Gastroesophageal sphincter (tissue), 4 donors: ENCODE results near the gene GABARAP. TPM values are rescaled to one million over a fixed set of nuclear protein-coding genes. Genes with fewer than 3 reads are reported as not detected.

Source experiments
- ATAC-seq: fragments of 150-250 bp; one replicate; pipeline ENCODE4 v1.9.1; 2016; ENCODE audit warnings: mild to moderate bottlenecking, moderate library complexity
- H3K27ac ChIP-seq, 4 donors: fragments of 200-600 bp; sonication (generic) in 3 of 4; 1 replicate in 3 of 4; 2 replicates in 1 of 4; pipeline ENCODE4 v1.5.1; 2016 to 2019
- H3K27me3 ChIP-seq: fragments of 200-600 bp; sonication (generic); one replicate; pipeline ENCODE4 v1.5.1; 2019
- H3K36me3 ChIP-seq, 2 donors: fragments of 200-600 bp; sonication (generic); one replicate each; pipeline ENCODE4 v1.5.1; 2019; ENCODE audit warnings: control low read depth in 1 of 2
- H3K4me1 ChIP-seq, 3 donors: fragments of 200-600 bp; sonication (generic); 1 replicate in 2 of 3; 2 replicates in 1 of 3; pipeline ENCODE4 v1.5.1; 2016 to 2019; ENCODE audit warnings: control low read depth in 2 of 3
- H3K4me3 ChIP-seq, 2 donors: fragments of 200-600 bp; sonication (generic); one replicate each; pipeline ENCODE4 v1.5.1; 2019; ENCODE audit warnings: mild to moderate bottlenecking in 1 of 2, moderate library complexity in 1 of 2
- H3K9me3 ChIP-seq, 3 donors: fragments of 200-600 bp; sonication (generic); one replicate each; pipeline ENCODE4 v1.5.1; 2017 to 2019; ENCODE audit warnings: control low read depth in 2 of 3
- EP300 ChIP-seq: sonication (generic); formaldehyde crosslinking; IDR thresholded peaks from one replicate; pipeline ENCODE4 v1.6.1; 2017; ENCODE audit warnings: antibody characterized with exemption, mild to moderate bottlenecking
- POLR2A ChIP-seq, 2 donors: fragments of 450-650 bp; IDR thresholded peaks; one replicate each; pipeline ENCODE4 v1.6.1; 2017; ENCODE audit warnings: antibody characterized with exemption in 2 of 2, mild to moderate bottlenecking in 2 of 2, moderate library complexity in 1 of 2
- POLR2AphosphoS5 ChIP-seq: sonication (generic); formaldehyde crosslinking; IDR thresholded peaks from one replicate; pipeline ENCODE4 v1.6.1; 2017; ENCODE audit warnings: antibody characterized with exemption
- WGBS, 2 donors: methylation state at CpG; one replicate each; pipeline ENCODE4 v1.1.5; 2018; ENCODE audit warnings: low coverage in 1 of 2; 5-methylcytosine and 5-hydroxymethylcytosine counted together
- total RNA-seq, 4 donors: library from RNA; depleted of rRNA; stranded (reverse); fragments of >200 nt; gene quantifications; one replicate each; pipeline ENCODE4 v1.1.0, GENCODE V29; 2016
- TF ChIP-seq, protein P1 (sequence below), 4 experiments: fragments of 200-600 bp in 2 of 4; fragments of 450-650 bp in 2 of 4; sonication (generic) in 1 of 4; IDR thresholded peaks; one replicate each; pipeline ENCODE4 v1.5.1; 2017 to 2019; ENCODE audit warnings: antibody characterized with exemption in 4 of 4, mild to moderate bottlenecking in 2 of 4, moderate library complexity in 2 of 4

Gene GABARAP
- total RNA-seq, 4 donors from 2014 or later = 289 to 437 (median 386) TPM

- ATAC-seq = peak; percentile 14
- Histone ChIP-seq H3K4me3 (peak overlapping the region; percentile 53 to 86), H3K27me3 (no peaks in the 10 kb centered on the region), H3K27ac (peak overlapping the region; percentile 81 to 98 (median 96)), H3K36me3 (peaks cover 0 to 37% of the 10 kb centered on the region in 2 donors), H3K4me1 (peaks cover 0 to 69% (median 24%) of the 10 kb centered on the region in 3 donors), H3K9me3 (no peaks in the 10 kb centered on the region)
- peak; percentile 80 for TF ChIP-seq POLR2AphosphoS5
- no peak for TF ChIP-seq EP300
- TF ChIP-seq, protein P1, sequence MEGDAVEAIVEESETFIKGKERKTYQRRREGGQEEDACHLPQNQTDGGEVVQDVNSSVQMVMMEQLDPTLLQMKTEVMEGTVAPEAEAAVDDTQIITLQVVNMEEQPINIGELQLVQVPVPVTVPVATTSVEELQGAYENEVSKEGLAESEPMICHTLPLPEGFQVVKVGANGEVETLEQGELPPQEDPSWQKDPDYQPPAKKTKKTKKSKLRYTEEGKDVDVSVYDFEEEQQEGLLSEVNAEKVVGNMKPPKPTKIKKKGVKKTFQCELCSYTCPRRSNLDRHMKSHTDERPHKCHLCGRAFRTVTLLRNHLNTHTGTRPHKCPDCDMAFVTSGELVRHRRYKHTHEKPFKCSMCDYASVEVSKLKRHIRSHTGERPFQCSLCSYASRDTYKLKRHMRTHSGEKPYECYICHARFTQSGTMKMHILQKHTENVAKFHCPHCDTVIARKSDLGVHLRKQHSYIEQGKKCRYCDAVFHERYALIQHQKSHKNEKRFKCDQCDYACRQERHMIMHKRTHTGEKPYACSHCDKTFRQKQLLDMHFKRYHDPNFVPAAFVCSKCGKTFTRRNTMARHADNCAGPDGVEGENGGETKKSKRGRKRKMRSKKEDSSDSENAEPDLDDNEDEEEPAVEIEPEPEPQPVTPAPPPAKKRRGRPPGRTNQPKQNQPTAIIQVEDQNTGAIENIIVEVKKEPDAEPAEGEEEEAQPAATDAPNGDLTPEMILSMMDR (IDR thresholded peaks at IDR 0.05) = no peak
- TF ChIP-seq POLR2A (IDR thresholded peaks at IDR 0.05) = peak in 1 of 2 donors; percentile 36
- WGBS, 2 donors = 3 to 5% methylated on average over 6 to 10 of the region's 43 CpGs
Observed at GRCh38 chr17:7281953-7282751, 39.9 kb upstream of the GABARAP start.

DNA sequence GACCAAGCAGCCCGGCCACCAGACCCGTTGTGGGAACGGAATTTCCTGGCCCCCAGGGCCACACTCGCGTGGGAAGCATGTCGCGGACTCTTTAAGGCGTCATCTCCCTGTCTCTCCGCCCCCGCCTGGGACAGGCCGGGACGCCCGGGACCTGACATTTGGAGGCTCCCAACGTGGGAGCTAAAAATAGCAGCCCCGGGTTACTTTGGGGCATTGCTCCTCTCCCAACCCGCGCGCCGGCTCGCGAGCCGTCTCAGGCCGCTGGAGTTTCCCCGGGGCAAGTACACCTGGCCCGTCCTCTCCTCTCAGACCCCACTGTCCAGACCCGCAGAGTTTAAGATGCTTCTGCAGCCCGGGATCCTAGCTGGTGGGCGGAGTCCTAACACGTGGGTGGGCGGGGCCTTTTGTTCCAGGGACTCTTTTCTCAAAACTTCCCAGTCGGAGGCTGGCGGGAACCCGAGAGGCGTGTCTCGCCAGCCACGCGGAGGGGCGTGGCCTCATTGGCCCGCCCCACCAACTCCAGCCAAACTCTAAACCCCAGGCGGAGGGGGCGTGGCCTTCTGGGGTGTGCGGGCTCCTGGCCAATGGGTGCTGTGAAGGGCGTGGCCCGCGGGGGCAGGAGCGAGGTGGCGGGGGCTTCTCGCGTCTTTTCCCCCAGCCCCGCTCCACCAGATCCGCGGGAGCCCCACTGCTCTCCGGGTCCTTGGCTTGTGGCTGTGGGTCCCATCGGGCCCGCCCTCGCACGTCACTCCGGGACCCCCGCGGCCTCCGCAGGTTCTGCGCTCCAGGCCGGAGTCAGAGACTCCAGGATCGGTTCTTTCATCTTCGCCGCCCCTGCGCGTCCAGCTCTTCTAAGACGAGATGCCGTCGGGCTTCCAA, 39.1 kb upstream of the GABARAP start, which contains the start of gene SLC2A4:
TSS of gene SLC2A4 (plus strand) at position 645 of the 879 bp plus-strand sequence. CDS start at position 862, 217 bp downstream.
- Histone ChIP-seq H3K27me3 (no peaks in the 10 kb centered on the region), H3K4me3 (peak within 1 kb of the TSS; percentile 53 to 86), H3K4me1 (peaks cover 0 to 61% (median 24%) of the 10 kb centered on the region in 3 donors), H3K36me3 (peaks cover 0 to 31% of the 10 kb centered on the region in 2 donors), H3K27ac (peak within 1 kb of the TSS; percentile 81 to 98 (median 96)), H3K9me3 (no peaks in the 10 kb centered on the region)
- TF ChIP-seq EP300 (no peak), POLR2AphosphoS5 (peak; percentile 84), POLR2A (IDR thresholded peaks at IDR 0.05) (peak; percentile 78 to 86)
- TF ChIP-seq, protein P1 (IDR thresholded peaks at IDR 0.05) = peak in 1 of 4 experiments; percentile 23
- ATAC-seq = peak; percentile 88
- WGBS, 2 donors = no CpG with 5 or more reads among the region's 71 CpGs

- H3K4me3 ChIP-seq = peak overlapping the region; percentile 22 to 86
- 0% methylated on average over 3 to 17 of the region's 29 CpGs for WGBS, 2 donors
- peaks cover 0 to 24% of the 10 kb centered on the region in 2 donors for H3K36me3 ChIP-seq
- H3K27ac ChIP-seq = peak overlapping the region; percentile 79 to 98 (median 96)
- H3K9me3 ChIP-seq = no peaks in the 10 kb centered on the region
- no peak for TF ChIP-seq EP300
- TF ChIP-seq, protein P1 (IDR thresholded peaks at IDR 0.05) = peak in 3 of 4 experiments; percentile 97 to 99 (median 98)
- TF ChIP-seq POLR2AphosphoS5 = peak; percentile 51
- no peak for TF ChIP-seq POLR2A (IDR thresholded peaks at IDR 0.05)
- peak; percentile 70 for ATAC-seq
- peaks cover 0 to 54% (median 24%) of the 10 kb centered on the region in 3 donors for H3K4me1 ChIP-seq
- no peaks in the 10 kb centered on the region for H3K27me3 ChIP-seq
Observed at GRCh38 chr17:7280519-7281073, 38.3 kb upstream of the GABARAP start.

- ATAC-seq = no peak
- 74 to 87% methylated on average over 8 of the region's 8 CpGs for WGBS, 2 donors
- Histone ChIP-seq H3K9me3 (no peaks in the 10 kb centered on the region), H3K27me3 (no peaks in the 10 kb centered on the region), H3K4me3 (no peak overlapping the region), H3K27ac (no peak overlapping the region), H3K4me1 (peaks cover 0 to 42% (median 17%) of the 10 kb centered on the region in 3 donors), H3K36me3 (peaks cover 0 to 12% of the 10 kb centered on the region in 2 donors)
- no peak for TF ChIP-seq POLR2A (IDR thresholded peaks at IDR 0.05)
- TF ChIP-seq, protein P1 (IDR thresholded peaks at IDR 0.05) = no peak
- no peak for TF ChIP-seq POLR2AphosphoS5
- TF ChIP-seq EP300 = no peak
Observed at GRCh38 chr17:7279448-7279847, 37.2 kb upstream of the GABARAP start.
